K562 (cell line): ENCODE results near the gene PTPRT.

Experiments
- FOXP1 ChIP-seq: sonication (generic); formaldehyde crosslinking; IDR thresholded peaks from 2 replicates; pipeline ENCODE4 v1.8.0; 2022; ENCODE audit warnings: mild to moderate bottlenecking, missing genetic modification reagents
- NR3C1 ChIP-seq: sonication (generic); formaldehyde crosslinking; IDR thresholded peaks from 2 replicates; pipeline ENCODE4 v1.8.1; 2022; ENCODE audit warnings: missing genetic modification reagents
- POLR2A ChIP-seq: fragments of 450-650 bp; conservative IDR thresholded peaks from 2 replicates; pipeline ENCODE4 v1.6.1; 2016
- TARDBP ChIP-seq: fragments of 450-650 bp; IDR thresholded peaks from 2 replicates; pipeline ENCODE4 v1.6.1; 2016
- ZBTB33 ChIP-seq: sonication (generic); formaldehyde crosslinking; IDR thresholded peaks from 2 replicates; pipeline ENCODE4 v1.8.1; 2023; ENCODE audit warnings: mild to moderate bottlenecking, missing genetic modification reagents
- ZNF274 ChIP-seq: IDR thresholded peaks from 2 replicates; pipeline ENCODE4 v1.6.1; 2011; ENCODE audit warnings: low read depth, mild to moderate bottlenecking, low read length, moderate library complexity, borderline replicate concordance
- ZNF282 ChIP-seq: sonication (generic); formaldehyde crosslinking; IDR thresholded peaks from 2 replicates; pipeline ENCODE4 v1.8.1; 2023; ENCODE audit warnings: missing genetic modification reagents
- ZNF318 ChIP-seq, 2 experiments: fragments of 450-650 bp; IDR thresholded peaks; 2 replicates each; pipeline ENCODE4 v1.6.1; 2016; ENCODE audit warnings: mild to moderate bottlenecking in 2 of 2, borderline replicate concordance in 1 of 2, low read depth in 1 of 2, moderate library complexity in 1 of 2

- TF ChIP-seq ZBTB33 (CRISPR knock-in tag) (no peak), TARDBP (no peak), NR3C1 (CRISPR knock-in tag) (no peak), POLR2A (no peak), ZNF318 (IDR thresholded peaks at IDR 0.05; ENCODE audit: borderline replicate concordance in 1 of 2, low read depth in 1 of 2) (no peak), ZNF274 (no peak), FOXP1 (CRISPR knock-in tag) (no peak), ZNF282 (CRISPR knock-in tag) (no peak)
Measured at GRCh38 chr20:42954951-42955350, 234.8 kb downstream of the PTPRT start.
